ENCODE results near the gene LGALS9. TPM values are rescaled to one million over a fixed set of nuclear protein-coding genes. Genes with fewer than 3 reads are reported as not detected.
"Not testable (repeated sequence)": the region's sequence is repeated elsewhere in the genome, so short reads cannot be mapped to it uniquely, and the experiment has no call there.

Gene LGALS9
- total and polyA plus RNA-seq, 9 donors: 9.0 to 62.8 (median 23.3) TPM

- H3K4me3 ChIP-seq: no peak overlapping the region
- no peaks in the 10 kb centered on the region for H3K27me3 ChIP-seq
- no peaks in the 10 kb centered on the region for H3K9me3 ChIP-seq
- H3K36me3 ChIP-seq: no peaks in the 10 kb centered on the region
- no peak for DNase-seq
- H3K4me1 ChIP-seq (ENCODE audit: insufficient read depth): no peaks in the 10 kb centered on the region
- intact Hi-C loops (cut with DNase I): no loop called here
- H3K27ac ChIP-seq: no peak overlapping the region
- TF ChIP-seq EP300 (IDR thresholded peaks at IDR 0.05) (no peak), POLR2A (IDR thresholded peaks at IDR 0.05) (no peak)
- TF ChIP-seq, protein P1, sequence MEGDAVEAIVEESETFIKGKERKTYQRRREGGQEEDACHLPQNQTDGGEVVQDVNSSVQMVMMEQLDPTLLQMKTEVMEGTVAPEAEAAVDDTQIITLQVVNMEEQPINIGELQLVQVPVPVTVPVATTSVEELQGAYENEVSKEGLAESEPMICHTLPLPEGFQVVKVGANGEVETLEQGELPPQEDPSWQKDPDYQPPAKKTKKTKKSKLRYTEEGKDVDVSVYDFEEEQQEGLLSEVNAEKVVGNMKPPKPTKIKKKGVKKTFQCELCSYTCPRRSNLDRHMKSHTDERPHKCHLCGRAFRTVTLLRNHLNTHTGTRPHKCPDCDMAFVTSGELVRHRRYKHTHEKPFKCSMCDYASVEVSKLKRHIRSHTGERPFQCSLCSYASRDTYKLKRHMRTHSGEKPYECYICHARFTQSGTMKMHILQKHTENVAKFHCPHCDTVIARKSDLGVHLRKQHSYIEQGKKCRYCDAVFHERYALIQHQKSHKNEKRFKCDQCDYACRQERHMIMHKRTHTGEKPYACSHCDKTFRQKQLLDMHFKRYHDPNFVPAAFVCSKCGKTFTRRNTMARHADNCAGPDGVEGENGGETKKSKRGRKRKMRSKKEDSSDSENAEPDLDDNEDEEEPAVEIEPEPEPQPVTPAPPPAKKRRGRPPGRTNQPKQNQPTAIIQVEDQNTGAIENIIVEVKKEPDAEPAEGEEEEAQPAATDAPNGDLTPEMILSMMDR (IDR thresholded peaks at IDR 0.05): no peak
- WGBS, 3 donors: 90 to 94% (median 92%) methylated on average over 2 of the region's 2 CpGs
Observed at GRCh38 chr17:27671591-27671910, 40.6 kb downstream of the LGALS9 start.

DNA sequence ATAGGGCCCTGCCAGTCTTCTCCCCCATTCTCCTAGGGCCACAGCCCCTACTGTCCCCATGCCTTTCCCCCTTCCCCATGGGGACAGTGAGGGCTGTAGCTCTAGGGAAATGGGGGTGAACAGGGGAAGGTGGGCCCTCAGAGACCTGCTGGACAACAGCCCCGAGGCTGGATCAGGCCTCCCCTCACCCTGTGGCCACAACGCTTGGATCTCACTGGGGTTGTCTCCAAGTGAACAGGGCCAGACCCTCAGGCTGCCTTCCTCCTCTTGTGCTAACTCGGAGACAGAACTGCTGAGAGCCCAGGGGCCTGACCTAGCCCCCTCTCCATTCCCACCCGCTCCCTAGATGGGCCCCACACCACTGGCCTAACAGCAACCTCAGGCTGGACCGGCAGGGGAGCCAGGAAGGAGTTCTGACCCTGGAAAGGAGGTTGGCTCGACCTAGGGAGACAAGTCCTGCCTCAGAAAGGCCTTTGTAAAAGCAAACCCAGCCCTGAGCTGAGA is 41.0 kb downstream of the LGALS9 start:
- H3K27ac ChIP-seq; H3K9me3 ChIP-seq; H3K27me3 ChIP-seq; intact Hi-C loops (cut with DNase I); DNase-seq; H3K4me3 ChIP-seq; H3K4me1 ChIP-seq (ENCODE audit: insufficient read depth); H3K36me3 ChIP-seq: not testable (repeated sequence)
- WGBS, 3 donors: 67 to 83% (median 67%) methylated on average over 6 of the region's 6 CpGs

DNA sequence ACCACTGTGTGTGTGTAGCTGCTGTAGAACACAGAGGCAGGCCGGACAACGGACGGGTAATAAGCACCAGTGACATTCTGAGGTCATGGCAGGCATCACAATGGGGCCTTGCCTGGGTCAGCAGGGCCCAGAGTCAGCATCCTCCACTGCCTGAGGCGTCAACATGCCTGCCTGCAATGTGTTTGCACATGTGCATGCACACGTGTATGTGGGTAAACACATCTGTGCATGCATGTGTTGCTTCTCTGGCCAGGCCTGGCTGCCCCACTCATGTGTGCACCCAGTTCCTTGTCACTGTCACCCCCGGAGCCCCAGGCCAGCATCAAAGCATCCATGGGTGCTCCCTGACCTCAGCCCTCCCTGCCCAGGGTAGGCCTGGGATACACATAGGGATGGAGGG is 43.3 kb downstream of the LGALS9 start:
- H3K27ac ChIP-seq: no peak overlapping the region
- no peaks in the 10 kb centered on the region for H3K9me3 ChIP-seq
- H3K4me3 ChIP-seq: no peak overlapping the region
- TF ChIP-seq POLR2A (IDR thresholded peaks at IDR 0.05): no peak
- TF ChIP-seq, protein P1 (IDR thresholded peaks at IDR 0.05): no peak
- TF ChIP-seq EP300 (IDR thresholded peaks at IDR 0.05): no peak
- no peaks in the 10 kb centered on the region for H3K4me1 ChIP-seq (ENCODE audit: insufficient read depth)
- 84 to 91% (median 87%) methylated on average over 6 of the region's 6 CpGs for WGBS, 3 donors
- H3K27me3 ChIP-seq: no peaks in the 10 kb centered on the region
- DNase-seq: no peak
- no peaks in the 10 kb centered on the region for H3K36me3 ChIP-seq
- intact Hi-C loops (cut with DNase I): no loop called here

GRCh38 chr17:27677191-27677590 is 46.2 kb downstream of the LGALS9 start:
- Histone ChIP-seq H3K27ac (no peak overlapping the region), H3K4me1 (ENCODE audit: insufficient read depth) (no peaks in the 10 kb centered on the region), H3K4me3 (no peak overlapping the region), H3K36me3 (no peaks in the 10 kb centered on the region), H3K9me3 (no peaks in the 10 kb centered on the region), H3K27me3 (no peaks in the 10 kb centered on the region)
- no peak for TF ChIP-seq EP300 (IDR thresholded peaks at IDR 0.05)
- TF ChIP-seq, protein P1 (IDR thresholded peaks at IDR 0.05): no peak
- no peak for TF ChIP-seq POLR2A (IDR thresholded peaks at IDR 0.05)
- DNase-seq: no peak
- WGBS, 3 donors: 65 to 85% (median 74%) methylated on average over 2 of the region's 2 CpGs
- intact Hi-C loops (cut with DNase I): no loop called here

DNA sequence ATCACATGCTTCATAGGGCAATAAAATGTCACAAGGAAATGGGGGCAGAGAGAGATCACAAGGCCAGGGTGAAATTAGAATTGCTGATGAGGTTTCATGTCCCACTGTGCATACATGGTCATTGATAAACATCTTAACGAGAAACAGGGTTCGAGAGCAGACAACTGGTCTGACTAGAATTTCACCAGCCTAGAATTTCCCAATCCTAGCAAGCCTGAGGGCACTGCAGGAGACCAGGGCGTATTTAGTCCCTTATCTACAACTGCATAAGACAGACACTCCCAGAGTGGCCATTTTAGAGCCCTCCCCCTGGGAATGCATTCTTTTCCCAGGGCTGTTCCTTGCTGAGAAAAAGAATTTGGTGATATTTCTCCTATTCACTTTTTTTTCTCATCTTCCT is 55.3 kb downstream of the LGALS9 start:
- DNase-seq; H3K9me3 ChIP-seq; H3K27me3 ChIP-seq; H3K36me3 ChIP-seq; intact Hi-C loops (cut with DNase I); H3K27ac ChIP-seq; H3K4me3 ChIP-seq; H3K4me1 ChIP-seq (ENCODE audit: insufficient read depth): not testable (repeated sequence)
- 67 to 74% (median 68%) methylated on average over 3 of the region's 3 CpGs for WGBS, 3 donors

DNA sequence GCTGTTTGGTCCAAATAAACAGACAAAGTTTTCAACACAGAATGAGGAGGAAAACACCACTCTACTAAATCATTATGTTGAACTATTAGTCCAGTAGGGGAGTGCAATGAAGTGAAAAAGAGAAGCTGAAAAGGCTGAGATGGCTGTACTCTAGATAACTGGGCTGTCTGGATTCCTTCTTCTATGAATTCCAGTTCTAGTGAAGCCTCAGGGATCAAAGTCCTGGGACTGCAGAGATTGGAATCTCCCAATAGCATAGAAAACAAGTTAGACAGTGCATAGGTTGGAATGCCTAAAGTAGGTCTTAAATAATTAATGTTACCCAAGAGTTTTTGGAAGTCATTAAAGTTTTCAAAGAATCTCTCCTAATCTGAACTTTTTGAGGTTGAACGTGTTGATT is 59.9 kb downstream of the LGALS9 start:
- intact Hi-C loops (cut with DNase I): no loop called here
- H3K4me1 ChIP-seq (ENCODE audit: insufficient read depth): no peaks in the 10 kb centered on the region
- H3K36me3 ChIP-seq: no peaks in the 10 kb centered on the region
- no peak for DNase-seq
- TF ChIP-seq EP300 (IDR thresholded peaks at IDR 0.05) (no peak), POLR2A (IDR thresholded peaks at IDR 0.05) (no peak)
- TF ChIP-seq, protein P1 (IDR thresholded peaks at IDR 0.05): no peak
- no peak overlapping the region for H3K4me3 ChIP-seq
- no peak overlapping the region for H3K27ac ChIP-seq
- no peaks in the 10 kb centered on the region for H3K9me3 ChIP-seq
- no peaks in the 10 kb centered on the region for H3K27me3 ChIP-seq
- WGBS, 3 donors: 76 to 92% (median 78%) methylated on average over 1 of the region's 1 CpG

DNA sequence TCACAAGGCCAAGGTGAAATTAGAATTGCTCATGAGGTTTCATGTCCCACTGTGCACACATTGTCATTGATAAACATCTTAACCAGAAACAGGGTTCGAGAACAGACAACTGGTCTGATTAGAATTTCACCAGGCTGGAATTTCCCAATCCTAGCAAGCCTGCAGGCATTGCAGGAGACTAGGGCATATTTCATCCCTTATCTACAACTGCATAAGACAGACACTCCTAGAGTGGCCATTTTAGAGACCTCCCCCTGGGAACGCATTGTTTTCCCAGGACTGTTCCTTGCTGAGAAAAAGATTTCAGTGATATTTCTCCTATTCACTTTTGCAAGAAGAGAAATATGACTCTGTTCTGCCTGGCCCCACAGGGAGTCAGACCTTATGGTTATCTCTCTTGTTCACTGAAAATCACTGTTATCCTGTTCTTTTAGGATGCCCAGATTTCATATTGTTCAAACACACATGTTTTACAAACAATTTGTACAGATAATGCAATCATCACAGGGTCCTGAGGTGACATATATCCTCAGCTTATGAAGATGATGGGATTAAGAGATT is 64.3 kb downstream of the LGALS9 start:
- H3K27ac ChIP-seq; intact Hi-C loops (cut with DNase I); H3K27me3 ChIP-seq; H3K4me1 ChIP-seq (ENCODE audit: insufficient read depth); H3K36me3 ChIP-seq; H3K4me3 ChIP-seq; DNase-seq; H3K9me3 ChIP-seq: not testable (repeated sequence)
- 58 to 77% (median 71%) methylated on average over 2 of the region's 2 CpGs for WGBS, 3 donors
